H1 (cell line): ENCODE data around the gene AATK. TPM values are rescaled to one million over a fixed set of nuclear protein-coding genes. Genes with fewer than 3 reads are reported as not detected.

Source experiments
- CBX5 ChIP-seq: fragments of 300-800, 300-1000 bp; sonication (generic); IDR thresholded peaks from 2 replicates; pipeline ENCODE4 v1.7.1; 2016; ENCODE audit warnings: antibody characterized with exemption, low read length, low read depth
- CBX8 ChIP-seq: fragments of 300-800, 300-1000 bp; sonication (generic); IDR thresholded peaks from 2 replicates; pipeline ENCODE4 v1.7.1; 2016; ENCODE audit warnings: low read depth, low read length, borderline replicate concordance
- FOSL1 ChIP-seq: IDR thresholded peaks from 2 replicates; pipeline ENCODE4 v1.6.1; 2011; ENCODE audit warnings: mild to moderate bottlenecking, low read depth, low read length, moderate library complexity; ENCODE audit not compliant: insufficient read depth
- KDM5A ChIP-seq: fragments of 200-600 bp; IDR thresholded peaks from 2 replicates; pipeline ENCODE4 v1.7.1; 2012; ENCODE audit warnings: mild to moderate bottlenecking, low read length, inconsistent platforms, mixed read lengths
- POU5F1 ChIP-seq: IDR thresholded peaks from 2 replicates; pipeline ENCODE4 v1.6.1; 2011; ENCODE audit warnings: low read depth, mild to moderate bottlenecking, low read length, moderate library complexity
- SIRT6 ChIP-seq: IDR thresholded peaks from one replicate; pipeline ENCODE4 v1.7.1; 2012; ENCODE audit warnings: low read length, inconsistent platforms
- TCF12 ChIP-seq: IDR thresholded peaks from 2 replicates; pipeline ENCODE4 v1.6.1; 2011; ENCODE audit warnings: low read depth, mild to moderate bottlenecking, low read length
- TEAD4 ChIP-seq: IDR thresholded peaks from 2 replicates; pipeline ENCODE4 v1.6.1; 2012; ENCODE audit warnings: low read depth, low read length, inconsistent platforms, mixed read lengths
- polyA plus RNA-seq, 7 experiments: library from polyadenylated mRNA; depleted of rRNA in 3 of 7; stranded (reverse) in 5 of 7; unstranded in 2 of 7; fragments of >200 nt in 5 of 7; fragments of 200-250 nt in 2 of 7; gene quantifications; 1 replicate in 5 of 7; 2 replicates in 1 of 7; 4 replicates in 1 of 7; pipeline versions ENCODE4 v1.2.1 to v1.2.3, GENCODE V29; 2011 to 2013; ENCODE audit warnings: missing spikeins in 2 of 7, mixed read lengths in 2 of 7
- total RNA-seq: library from RNA; stranded (reverse); fragmentation: NEBNext Ultra II Directional; extraction: Animal tissue kit (Norgen Biotek cat#: 25700); gene quantifications from 2 replicates; pipeline ENCODE4 v1.2.1, GENCODE V29; 2021
- TF ChIP-seq, protein P1 (sequence below): fragments of 300-600 bp; sonication (generic); IDR thresholded peaks from 2 replicates; pipeline ENCODE4 v1.7.1; 2012; ENCODE audit warnings: low read length, moderate library complexity, mild to moderate bottlenecking, inconsistent platforms; ENCODE audit not compliant: insufficient replicate concordance

AATK gene
- total and polyA plus RNA-seq, 2 of the 8 experiments (the other 6 are each of a cell fraction or from before 2014, with no cell fraction given), result 1.7 to 3.5 TPM

- TF ChIP-seq, protein P1, sequence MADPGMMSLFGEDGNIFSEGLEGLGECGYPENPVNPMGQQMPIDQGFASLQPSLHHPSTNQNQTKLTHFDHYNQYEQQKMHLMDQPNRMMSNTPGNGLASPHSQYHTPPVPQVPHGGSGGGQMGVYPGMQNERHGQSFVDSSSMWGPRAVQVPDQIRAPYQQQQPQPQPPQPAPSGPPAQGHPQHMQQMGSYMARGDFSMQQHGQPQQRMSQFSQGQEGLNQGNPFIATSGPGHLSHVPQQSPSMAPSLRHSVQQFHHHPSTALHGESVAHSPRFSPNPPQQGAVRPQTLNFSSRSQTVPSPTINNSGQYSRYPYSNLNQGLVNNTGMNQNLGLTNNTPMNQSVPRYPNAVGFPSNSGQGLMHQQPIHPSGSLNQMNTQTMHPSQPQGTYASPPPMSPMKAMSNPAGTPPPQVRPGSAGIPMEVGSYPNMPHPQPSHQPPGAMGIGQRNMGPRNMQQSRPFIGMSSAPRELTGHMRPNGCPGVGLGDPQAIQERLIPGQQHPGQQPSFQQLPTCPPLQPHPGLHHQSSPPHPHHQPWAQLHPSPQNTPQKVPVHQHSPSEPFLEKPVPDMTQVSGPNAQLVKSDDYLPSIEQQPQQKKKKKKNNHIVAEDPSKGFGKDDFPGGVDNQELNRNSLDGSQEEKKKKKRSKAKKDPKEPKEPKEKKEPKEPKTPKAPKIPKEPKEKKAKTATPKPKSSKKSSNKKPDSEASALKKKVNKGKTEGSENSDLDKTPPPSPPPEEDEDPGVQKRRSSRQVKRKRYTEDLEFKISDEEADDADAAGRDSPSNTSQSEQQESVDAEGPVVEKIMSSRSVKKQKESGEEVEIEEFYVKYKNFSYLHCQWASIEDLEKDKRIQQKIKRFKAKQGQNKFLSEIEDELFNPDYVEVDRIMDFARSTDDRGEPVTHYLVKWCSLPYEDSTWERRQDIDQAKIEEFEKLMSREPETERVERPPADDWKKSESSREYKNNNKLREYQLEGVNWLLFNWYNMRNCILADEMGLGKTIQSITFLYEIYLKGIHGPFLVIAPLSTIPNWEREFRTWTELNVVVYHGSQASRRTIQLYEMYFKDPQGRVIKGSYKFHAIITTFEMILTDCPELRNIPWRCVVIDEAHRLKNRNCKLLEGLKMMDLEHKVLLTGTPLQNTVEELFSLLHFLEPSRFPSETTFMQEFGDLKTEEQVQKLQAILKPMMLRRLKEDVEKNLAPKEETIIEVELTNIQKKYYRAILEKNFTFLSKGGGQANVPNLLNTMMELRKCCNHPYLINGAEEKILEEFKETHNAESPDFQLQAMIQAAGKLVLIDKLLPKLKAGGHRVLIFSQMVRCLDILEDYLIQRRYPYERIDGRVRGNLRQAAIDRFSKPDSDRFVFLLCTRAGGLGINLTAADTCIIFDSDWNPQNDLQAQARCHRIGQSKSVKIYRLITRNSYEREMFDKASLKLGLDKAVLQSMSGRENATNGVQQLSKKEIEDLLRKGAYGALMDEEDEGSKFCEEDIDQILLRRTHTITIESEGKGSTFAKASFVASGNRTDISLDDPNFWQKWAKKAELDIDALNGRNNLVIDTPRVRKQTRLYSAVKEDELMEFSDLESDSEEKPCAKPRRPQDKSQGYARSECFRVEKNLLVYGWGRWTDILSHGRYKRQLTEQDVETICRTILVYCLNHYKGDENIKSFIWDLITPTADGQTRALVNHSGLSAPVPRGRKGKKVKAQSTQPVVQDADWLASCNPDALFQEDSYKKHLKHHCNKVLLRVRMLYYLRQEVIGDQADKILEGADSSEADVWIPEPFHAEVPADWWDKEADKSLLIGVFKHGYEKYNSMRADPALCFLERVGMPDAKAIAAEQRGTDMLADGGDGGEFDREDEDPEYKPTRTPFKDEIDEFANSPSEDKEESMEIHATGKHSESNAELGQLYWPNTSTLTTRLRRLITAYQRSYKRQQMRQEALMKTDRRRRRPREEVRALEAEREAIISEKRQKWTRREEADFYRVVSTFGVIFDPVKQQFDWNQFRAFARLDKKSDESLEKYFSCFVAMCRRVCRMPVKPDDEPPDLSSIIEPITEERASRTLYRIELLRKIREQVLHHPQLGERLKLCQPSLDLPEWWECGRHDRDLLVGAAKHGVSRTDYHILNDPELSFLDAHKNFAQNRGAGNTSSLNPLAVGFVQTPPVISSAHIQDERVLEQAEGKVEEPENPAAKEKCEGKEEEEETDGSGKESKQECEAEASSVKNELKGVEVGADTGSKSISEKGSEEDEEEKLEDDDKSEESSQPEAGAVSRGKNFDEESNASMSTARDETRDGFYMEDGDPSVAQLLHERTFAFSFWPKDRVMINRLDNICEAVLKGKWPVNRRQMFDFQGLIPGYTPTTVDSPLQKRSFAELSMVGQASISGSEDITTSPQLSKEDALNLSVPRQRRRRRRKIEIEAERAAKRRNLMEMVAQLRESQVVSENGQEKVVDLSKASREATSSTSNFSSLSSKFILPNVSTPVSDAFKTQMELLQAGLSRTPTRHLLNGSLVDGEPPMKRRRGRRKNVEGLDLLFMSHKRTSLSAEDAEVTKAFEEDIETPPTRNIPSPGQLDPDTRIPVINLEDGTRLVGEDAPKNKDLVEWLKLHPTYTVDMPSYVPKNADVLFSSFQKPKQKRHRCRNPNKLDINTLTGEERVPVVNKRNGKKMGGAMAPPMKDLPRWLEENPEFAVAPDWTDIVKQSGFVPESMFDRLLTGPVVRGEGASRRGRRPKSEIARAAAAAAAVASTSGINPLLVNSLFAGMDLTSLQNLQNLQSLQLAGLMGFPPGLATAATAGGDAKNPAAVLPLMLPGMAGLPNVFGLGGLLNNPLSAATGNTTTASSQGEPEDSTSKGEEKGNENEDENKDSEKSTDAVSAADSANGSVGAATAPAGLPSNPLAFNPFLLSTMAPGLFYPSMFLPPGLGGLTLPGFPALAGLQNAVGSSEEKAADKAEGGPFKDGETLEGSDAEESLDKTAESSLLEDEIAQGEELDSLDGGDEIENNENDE, result no peak
- TF ChIP-seq SIRT6 (no peak), CBX5 (no peak), POU5F1 (no peak), KDM5A (no peak), TCF12 (no peak), CBX8 (no peak), FOSL1 (no peak), TEAD4 (no peak)
Observed at GRCh38 chr17:81189016-81189415, 23.0 kb upstream of the AATK start (continued).
